HepG2 (cell line): ENCODE measurements around the gene EGFR. TPM values are rescaled to one million over a fixed set of nuclear protein-coding genes. Genes with fewer than 3 reads are reported as not detected.

Source experiments
- ARID4A ChIP-seq: sonication (generic); formaldehyde crosslinking; IDR thresholded peaks from 2 replicates; pipeline ENCODE4 v1.5.0; 2020; ENCODE audit warnings: mild to moderate bottlenecking, missing genetic modification reagents, borderline replicate concordance
- ATRX ChIP-seq: sonication (generic); formaldehyde crosslinking; IDR thresholded peaks from 2 replicates; pipeline ENCODE4 v1.4.0; 2020; ENCODE audit warnings: missing genetic modification reagents, borderline replicate concordance
- HINFP ChIP-seq: sonication (generic); formaldehyde crosslinking; IDR thresholded peaks from 2 replicates; pipeline ENCODE4 v1.4.0; 2020; ENCODE audit warnings: low read depth, mild to moderate bottlenecking, missing genetic modification reagents
- NONO ChIP-seq, 2 experiments: fragments of 450-650 bp in 1 of 2; sonication (generic) in 1 of 2; formaldehyde crosslinking in 1 of 2; IDR thresholded peaks in 1 of 2; conservative IDR thresholded peaks in 1 of 2; 2 replicates each; pipeline versions ENCODE4 v1.6.1 to v1.8.0; 2017 to 2022; ENCODE audit warnings: mild to moderate bottlenecking in 1 of 2, missing genetic modification reagents in 1 of 2, moderate library complexity in 1 of 2
- ZBTB2 ChIP-seq: sonication (generic); formaldehyde crosslinking; IDR thresholded peaks from 2 replicates; pipeline ENCODE4 v1.8.0; 2022; ENCODE audit warnings: low read depth, missing genetic modification reagents
- ZBTB4 ChIP-seq: sonication (generic); formaldehyde crosslinking; IDR thresholded peaks from 2 replicates; pipeline ENCODE4 v1.4.0; 2020; ENCODE audit warnings: missing genetic modification reagents, mild to moderate bottlenecking, borderline replicate concordance
- ZNF713 ChIP-seq: sonication (generic); formaldehyde crosslinking; IDR thresholded peaks from 2 replicates; pipeline ENCODE4 v1.4.0; 2020; ENCODE audit warnings: mild to moderate bottlenecking, missing genetic modification reagents
- ZSCAN21 ChIP-seq: sonication (generic); formaldehyde crosslinking; IDR thresholded peaks from 2 replicates; pipeline ENCODE4 v1.8.0; 2022; ENCODE audit warnings: mild to moderate bottlenecking, missing genetic modification reagents, moderate library complexity, borderline replicate concordance
- polyA plus RNA-seq, 8 experiments: library from polyadenylated mRNA; depleted of rRNA in 3 of 8; stranded (reverse) in 7 of 8; unstranded in 1 of 8; fragments of >200 nt; fragmentation: Illumina TruSeq in 4 of 8; extraction: Trizol in 4 of 8; gene quantifications; 2 replicates each; pipeline versions ENCODE4 v1.2.1 to v1.2.3, GENCODE V29; 2011 to 2016; ENCODE audit warnings: low read depth in 4 of 8, missing spikeins in 1 of 8, mixed read lengths in 1 of 8; ENCODE audit not compliant: insufficient read depth in 1 of 8
- total RNA-seq, 5 experiments: library from RNA; depleted of rRNA; stranded (reverse); fragments of >200 nt; fragmentation: Illumina TruSeq; extraction: Trizol; gene quantifications; 2 replicates each; pipeline ENCODE4 v1.2.3, GENCODE V29; 2016; ENCODE audit warnings: low read depth in 1 of 5

Gene EGFR
- total and polyA plus RNA-seq, 2 of the 13 experiments (the other 11 are each of a cell fraction or from before 2014, with no cell fraction given): 7.0 to 10.0 TPM

- 0 out of 2 replicates have a peak, but pooled peaks have one; percentile 30 for TF ChIP-seq ZBTB4
- no peak for TF ChIP-seq NONO (IDR thresholded peaks at IDR 0.05)
- TF ChIP-seq NONO (CRISPR knock-in tag; conservative IDR thresholded peaks at IDR 0.05): 0 out of 2 replicates have a peak, but pooled peaks have one; percentile 29
- 0 out of 2 replicates have a peak, but pooled peaks have one; percentile 39 for TF ChIP-seq ARID4A (CRISPR knock-in tag)
- TF ChIP-seq ZBTB2 (CRISPR knock-in tag): no peak
- peak; percentile 42; the same call in 1 of the 2 replicates for TF ChIP-seq HINFP (CRISPR knock-in tag)
- no peak for TF ChIP-seq ATRX
- peak; percentile 49; the same call in 1 of the 2 replicates for TF ChIP-seq ZSCAN21 (CRISPR knock-in tag)
- TF ChIP-seq ZNF713 (CRISPR knock-in tag): 0 out of 2 replicates have a peak, but pooled peaks have one; percentile 34
Measured at GRCh38 chr7:55185941-55186609, 167.3 kb downstream of the EGFR start (continued).
